GM06990 (cell line): Measurements from ENCODE around the gene EPHA7.

Source experiments
- DNase-seq: peaks from one replicate; pipeline ENCODE4 v3.0.0-alpha.2; 2011; ENCODE audit not compliant: insufficient read length; ENCODE audit errors: extremely low read depth
- H3K27me3 ChIP-seq: replicated peaks from 2 replicates; pipeline ENCODE4 v1.6.0; 2011; ENCODE audit warnings: low read length; ENCODE audit not compliant: control insufficient read depth, insufficient read depth
- H3K36me3 ChIP-seq: 2 replicates; pipeline ENCODE4 v1.5.1; 2011; ENCODE audit warnings: low read length; ENCODE audit not compliant: control insufficient read depth, insufficient read depth
- H3K4me3 ChIP-seq: replicated peaks from 2 replicates; pipeline ENCODE4 v1.5.1; 2011; ENCODE audit warnings: low read depth, mild to moderate bottlenecking, control low read depth, low read length
- CTCF ChIP-seq: IDR thresholded peaks from 2 replicates; pipeline ENCODE4 v1.5.1; 2011; ENCODE audit warnings: low read length, control low read depth, mild to moderate bottlenecking, inconsistent platforms; ENCODE audit not compliant: insufficient read depth, poor library complexity, severe bottlenecking

Gene EPHA7

GRCh38 chr6:93304505-93304904, 114.9 kb downstream of the EPHA7 start:
- no peak for DNase-seq
- no peak overlapping the region for H3K4me3 ChIP-seq
- no peak for TF ChIP-seq CTCF

GRCh38 chr6:93300661-93301060, 118.7 kb downstream of the EPHA7 start:
- TF ChIP-seq CTCF, result no peak
- Histone ChIP-seq H3K36me3 (no peaks in the 10 kb centered on the region), H3K4me3 (no peak overlapping the region), H3K27me3 (no peaks in the 10 kb centered on the region)
- DNase-seq, result no peak

More at GRCh38 chr6:93304505-93304904, 114.9 kb downstream of the EPHA7 start:
- no peaks in the 10 kb centered on the region for H3K36me3 ChIP-seq
- no peaks in the 10 kb centered on the region for H3K27me3 ChIP-seq

GRCh38 chr6:93299622-93300021, 119.7 kb downstream of the EPHA7 start:
- DNase-seq, result no peak

GRCh38 chr6:93295631-93296030, 123.7 kb downstream of the EPHA7 start:
- Histone ChIP-seq H3K27me3 (no peaks in the 10 kb centered on the region), H3K36me3 (no peaks in the 10 kb centered on the region), H3K4me3 (no peak overlapping the region)
- TF ChIP-seq CTCF, result no peak
- no peak for DNase-seq

More at GRCh38 chr6:93299622-93300021, 119.7 kb downstream of the EPHA7 start:
- no peaks in the 10 kb centered on the region for H3K27me3 ChIP-seq
- H3K36me3 ChIP-seq, result no peaks in the 10 kb centered on the region
- H3K4me3 ChIP-seq, result no peak overlapping the region
- no peak for TF ChIP-seq CTCF

GRCh38 chr6:93294879-93295278, 124.5 kb downstream of the EPHA7 start:
- no peaks in the 10 kb centered on the region for H3K27me3 ChIP-seq
- no peaks in the 10 kb centered on the region for H3K36me3 ChIP-seq
- no peak overlapping the region for H3K4me3 ChIP-seq
- no peak for DNase-seq
- no peak for TF ChIP-seq CTCF

- H3K27me3 ChIP-seq, result no peaks in the 10 kb centered on the region
- no peak overlapping the region for H3K4me3 ChIP-seq
- no peak for TF ChIP-seq CTCF
- H3K36me3 ChIP-seq, result no peaks in the 10 kb centered on the region
- no peak for DNase-seq
These were observed 125.5 kb downstream of the EPHA7 start for GRCh38 chr6:93293872-93294271.
